Stimulated activated CD8-positive, alpha-beta memory T cell treated with anti-CD3 and anti-CD28 coated beads, Interleukin-7, amount 100 ng/mL, for 24 hours (primary cell): Measurements from ENCODE around the gene MSH6.

Experiments used
- DNase-seq: peaks from one replicate; pipeline ENCODE4 v3.0.0-alpha.2; 2020; ENCODE audit warnings: low read depth

Gene MSH6

DNA sequence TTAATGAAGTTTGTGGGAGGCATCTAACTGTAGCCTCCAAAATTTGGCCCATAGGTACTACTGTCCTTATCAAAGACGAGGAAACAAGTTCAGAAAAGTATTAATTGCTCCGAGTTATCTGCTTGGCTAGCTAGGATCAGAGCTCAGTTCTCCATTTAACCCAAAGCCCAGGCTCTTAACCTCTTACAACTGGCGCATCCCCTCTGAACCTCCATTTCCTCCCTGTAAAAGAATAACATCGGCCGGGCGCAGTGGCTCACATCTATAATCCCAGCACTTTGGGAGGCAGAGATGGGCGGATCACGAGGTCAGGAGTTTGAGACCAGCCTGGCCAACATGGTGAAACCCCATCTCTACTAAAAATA lies 3.5 kb upstream of the MSH6 start:
- no peak for DNase-seq

DNA sequence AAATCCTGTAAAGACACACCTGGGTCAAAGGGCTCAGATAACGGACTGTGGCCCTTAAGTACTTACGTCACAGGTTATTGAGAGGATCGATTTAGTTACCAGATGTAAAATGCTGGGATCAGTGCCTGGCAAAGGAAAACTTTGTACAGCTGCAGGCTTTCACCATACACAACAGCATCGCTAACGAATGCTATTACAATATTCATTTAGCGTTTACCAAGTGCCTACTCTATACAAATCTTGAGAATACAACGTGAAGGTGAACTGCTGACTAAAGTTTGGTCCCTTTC lies 619 bp upstream of the MSH6 start:
- no peak for DNase-seq

- DNase-seq = peak; percentile 38
These were observed 774 bp downstream of the MSH6 start for GRCh38 chr2:47783486-47784351.

GRCh38 chr2:47784352-47784851 lies 1.5 kb downstream of the MSH6 start:
- no peak for DNase-seq

DNA sequence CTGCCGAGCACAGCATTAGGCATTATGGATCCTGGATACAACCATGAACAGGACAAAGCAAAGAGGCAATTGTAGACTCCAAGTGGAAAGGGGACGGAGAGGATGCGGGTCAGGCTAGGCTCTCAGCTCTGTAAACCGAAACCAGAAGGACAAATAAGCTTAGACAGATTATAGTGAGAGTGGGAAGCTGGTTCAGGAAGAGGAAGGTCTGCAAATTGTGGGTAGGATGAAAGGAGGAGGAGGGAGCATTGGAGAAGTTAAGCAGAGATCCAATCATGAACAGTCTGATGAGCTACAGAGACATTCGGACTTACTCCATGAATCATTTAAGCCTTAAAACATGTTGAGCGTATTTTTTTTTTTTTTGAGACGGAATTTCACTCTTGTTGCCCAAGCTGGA lies 3.0 kb downstream of the MSH6 start:
- DNase-seq = no peak

GRCh38 chr2:47796090-47796697 lies 13.2 kb downstream of the MSH6 start:
- DNase-seq = no peak

GRCh38 chr2:47798631-47799030 lies 15.7 kb downstream of the MSH6 start:
- no peak for DNase-seq

GRCh38 chr2:47799031-47799609 lies 16.2 kb downstream of the MSH6 start:
- DNase-seq = no peak

DNA sequence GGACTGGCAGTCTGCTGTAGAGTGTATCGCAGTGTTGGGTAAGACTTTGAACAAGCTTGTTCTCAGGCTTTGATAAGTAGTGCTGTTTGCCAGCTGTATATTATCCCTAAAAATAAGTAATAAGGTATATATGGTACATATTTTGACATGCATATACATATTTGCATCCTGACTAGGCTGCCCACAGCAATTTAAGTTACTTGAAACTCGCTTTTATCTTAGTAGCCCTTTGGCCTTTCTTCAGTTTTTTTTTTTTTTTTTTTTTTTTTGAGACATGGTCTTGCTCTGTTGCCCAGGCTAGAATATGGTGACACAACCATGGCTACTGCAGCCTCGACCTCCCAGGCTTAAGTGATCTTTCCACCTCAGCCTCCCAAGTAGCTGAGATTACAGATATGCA lies 18.2 kb downstream of the MSH6 start:
- DNase-seq = no peak

DNA sequence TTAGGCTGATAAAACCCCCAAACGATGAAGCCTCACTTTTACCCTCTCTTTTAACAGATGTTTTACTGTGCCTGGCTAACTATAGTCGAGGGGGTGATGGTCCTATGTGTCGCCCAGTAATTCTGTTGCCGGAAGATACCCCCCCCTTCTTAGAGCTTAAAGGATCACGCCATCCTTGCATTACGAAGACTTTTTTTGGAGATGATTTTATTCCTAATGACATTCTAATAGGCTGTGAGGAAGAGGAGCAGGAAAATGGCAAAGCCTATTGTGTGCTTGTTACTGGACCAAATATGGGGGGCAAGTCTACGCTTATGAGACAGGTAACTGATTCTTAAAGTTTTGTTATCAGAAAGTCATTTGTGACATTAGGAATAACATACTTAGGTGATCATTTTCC lies 20.4 kb downstream of the MSH6 start:
- DNase-seq = no peak

- DNase-seq = no peak
These were observed 20.8 kb downstream of the MSH6 start for GRCh38 chr2:47803770-47804169.

- no peak for DNase-seq
These were observed 22.9 kb downstream of the MSH6 start for GRCh38 chr2:47805850-47806249.

GRCh38 chr2:47808614-47809013 lies 25.7 kb downstream of the MSH6 start:
- no peak for DNase-seq

GRCh38 chr2:47809903-47810302 lies 27.0 kb downstream of the MSH6 start:
- no peak for DNase-seq

DNA sequence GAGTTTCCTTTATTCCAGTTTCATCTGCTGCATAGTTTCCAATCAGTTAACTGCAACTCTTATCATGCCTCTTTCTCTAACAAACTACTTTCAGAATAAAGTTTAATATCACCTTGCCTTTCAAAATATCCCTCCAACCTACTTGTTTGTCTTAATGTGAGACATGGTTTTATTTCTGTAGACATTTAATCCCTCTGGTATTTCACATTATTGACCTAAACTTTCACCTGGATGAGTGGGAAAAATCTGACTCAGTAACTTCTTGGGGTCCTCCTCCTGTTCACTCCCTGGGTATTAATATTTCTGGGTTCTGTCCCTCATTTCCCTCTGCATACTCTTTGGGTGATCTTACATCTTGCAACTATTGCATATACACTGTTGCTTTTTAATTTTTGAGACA lies 27.9 kb downstream of the MSH6 start:
- DNase-seq = no peak

DNA sequence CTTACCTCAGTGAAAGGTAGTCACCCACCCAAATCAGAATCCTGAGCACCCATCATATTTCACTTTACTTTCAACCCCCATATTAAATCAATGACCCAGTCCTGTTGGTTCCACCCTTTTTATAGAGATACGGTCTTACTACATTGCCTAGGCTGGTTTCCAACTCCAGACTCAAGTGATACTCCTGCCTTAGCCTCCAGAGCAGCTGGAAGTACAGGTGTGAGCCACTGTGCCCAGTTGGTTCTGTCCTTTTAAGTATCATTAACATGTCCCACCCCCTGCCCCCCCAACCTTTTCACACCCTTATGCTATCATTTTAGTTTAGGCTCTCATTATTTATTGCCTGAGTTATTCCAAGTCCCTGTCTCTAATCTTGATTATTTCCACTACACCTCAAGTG lies 28.7 kb downstream of the MSH6 start:
- no peak for DNase-seq

- DNase-seq = no peak
These were observed 32.8 kb downstream of the MSH6 start for GRCh38 chr2:47815764-47816163.

- no peak for DNase-seq
These were observed 35.8 kb downstream of the MSH6 start for GRCh38 chr2:47818777-47819176.

DNA sequence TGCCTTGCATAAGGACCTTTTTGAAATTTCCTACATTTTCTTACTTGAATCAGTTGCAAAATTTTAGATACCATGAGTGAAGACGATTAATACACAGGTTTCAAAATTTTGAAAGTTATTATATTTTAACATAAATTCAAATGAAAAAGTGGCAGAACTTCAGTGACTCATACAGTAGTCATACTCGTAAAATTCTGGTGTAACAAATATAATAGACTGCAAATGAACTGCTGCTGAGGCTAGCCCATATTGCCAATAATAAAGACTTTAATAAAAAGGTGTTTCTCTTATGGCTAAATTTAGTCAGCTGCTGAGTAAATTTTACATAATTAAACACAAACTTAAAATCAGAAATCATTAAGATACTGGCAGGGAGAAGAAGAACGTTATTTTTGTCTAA lies 36.9 kb downstream of the MSH6 start:
- DNase-seq = no peak

- DNase-seq = no peak
These were observed 39.6 kb downstream of the MSH6 start for GRCh38 chr2:47822518-47822917.

- DNase-seq = no peak
These were observed 50.6 kb downstream of the MSH6 start for GRCh38 chr2:47833516-47833968.

DNA sequence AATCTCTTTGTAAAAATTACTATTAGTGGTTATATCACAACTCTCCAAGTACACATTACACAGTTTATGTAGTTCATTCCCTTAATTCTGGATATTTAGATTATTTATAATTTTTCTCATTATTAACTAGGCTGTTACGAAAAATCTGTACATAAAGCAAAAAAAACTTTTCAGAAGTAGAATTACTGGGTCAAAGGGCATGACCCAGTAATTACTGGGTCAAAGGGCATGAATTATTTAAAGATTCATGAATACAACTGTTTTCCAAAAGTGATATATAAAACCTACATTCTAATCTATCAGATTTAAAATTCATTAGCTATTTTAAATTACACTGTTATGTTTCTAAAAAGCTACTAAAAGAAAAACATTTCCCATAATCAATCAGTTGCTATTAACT lies 55.3 kb downstream of the MSH6 start:
- DNase-seq = no peak

- no peak for DNase-seq
These were observed 55.7 kb downstream of the MSH6 start for GRCh38 chr2:47838686-47839085.
